Measurements from ENCODE around the gene ANXA8. TPM values are rescaled to one million over a fixed set of nuclear protein-coding genes. Genes with fewer than 3 reads are reported as not detected.
"Not testable (repeated sequence)": the region's sequence is repeated elsewhere in the genome, so short reads cannot be mapped to it uniquely, and the experiment has no call there.

The ANXA8 gene
- total and polyA plus RNA-seq, 4 donors = 0.68 to 19.7 (median 13.1) TPM

DNA sequence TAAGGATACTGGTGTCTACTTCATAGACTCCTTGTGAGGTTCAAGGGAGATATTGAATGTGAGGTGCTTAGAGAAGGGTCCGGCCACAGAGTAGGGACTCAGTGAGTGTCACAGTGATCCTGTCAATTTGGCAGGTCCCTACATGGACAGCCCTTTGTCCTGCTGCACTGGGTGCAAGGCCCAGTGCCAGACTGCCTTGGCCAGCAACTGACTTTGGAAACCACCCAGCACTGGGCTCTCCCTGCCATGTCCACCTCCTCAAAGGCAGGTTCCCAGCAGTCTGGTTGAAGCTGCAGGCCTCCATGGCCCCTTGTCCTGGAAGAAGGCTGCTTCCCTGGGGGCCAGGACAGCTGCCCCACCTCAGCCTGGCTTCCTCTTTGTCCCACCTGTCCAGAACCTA, 1.5 kb downstream of the ANXA8 start:
- no CpG with 5 or more reads among the region's 1 CpG for WGBS, 2 donors
- DNase-seq; ATAC-seq (ENCODE audit: insufficient read depth, low FRiP score); H3K9me3 ChIP-seq (ENCODE audit: control insufficient read depth in 4 of 4, insufficient read depth in 3 of 4, low read length in 3 of 4); H3K27me3 ChIP-seq (ENCODE audit: control insufficient read depth in 3 of 3, insufficient read depth in 3 of 3, low read length in 2 of 3); H3K9ac ChIP-seq (ENCODE audit: insufficient read depth in 1 of 2, low read length in 2 of 2); H3K4me3 ChIP-seq; H3K27ac ChIP-seq (ENCODE audit: low read depth in 1 of 2, low read length in 1 of 2); H3K4me1 ChIP-seq (ENCODE audit: control insufficient read depth in 5 of 5, insufficient read depth in 5 of 5, low read length in 5 of 5); H3K36me3 ChIP-seq (ENCODE audit: control insufficient read depth in 4 of 4, insufficient read depth in 4 of 4, low read length in 4 of 4): not testable (repeated sequence)

DNA sequence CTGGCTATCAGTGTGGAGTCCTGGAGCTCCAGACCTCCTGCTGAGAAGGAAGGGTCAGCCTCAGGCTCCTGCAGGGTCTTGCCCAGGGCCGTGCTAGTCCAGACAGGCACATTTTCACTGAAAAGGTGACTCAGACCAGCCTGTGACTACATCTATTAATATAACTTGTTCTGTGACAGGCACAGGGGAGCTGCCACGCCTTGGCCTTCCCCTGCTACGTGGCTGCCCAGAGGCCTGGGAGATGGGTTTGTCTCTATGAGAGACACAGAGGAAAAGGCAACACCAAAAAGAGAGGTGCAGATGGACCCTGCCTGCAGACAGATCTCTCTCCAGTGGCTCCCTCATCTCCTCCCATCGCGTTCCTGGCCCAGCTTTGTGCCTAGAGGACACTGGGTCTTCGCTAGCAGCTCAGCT, 2.1 kb downstream of the ANXA8 start:
- not testable (repeated sequence) for DNase-seq; ATAC-seq (ENCODE audit: insufficient read depth, low FRiP score); H3K36me3 ChIP-seq (ENCODE audit: control insufficient read depth in 4 of 4, insufficient read depth in 4 of 4, low read length in 4 of 4); H3K27ac ChIP-seq (ENCODE audit: low read depth in 1 of 2, low read length in 1 of 2); H3K4me3 ChIP-seq; H3K9me3 ChIP-seq (ENCODE audit: control insufficient read depth in 4 of 4, insufficient read depth in 3 of 4, low read length in 3 of 4); H3K9ac ChIP-seq (ENCODE audit: insufficient read depth in 1 of 2, low read length in 2 of 2); H3K4me1 ChIP-seq (ENCODE audit: control insufficient read depth in 5 of 5, insufficient read depth in 5 of 5, low read length in 5 of 5); H3K27me3 ChIP-seq (ENCODE audit: control insufficient read depth in 3 of 3, insufficient read depth in 3 of 3, low read length in 2 of 3)
- WGBS, 2 donors = 87 to 98% methylated on average over 5 of the region's 6 CpGs

DNA sequence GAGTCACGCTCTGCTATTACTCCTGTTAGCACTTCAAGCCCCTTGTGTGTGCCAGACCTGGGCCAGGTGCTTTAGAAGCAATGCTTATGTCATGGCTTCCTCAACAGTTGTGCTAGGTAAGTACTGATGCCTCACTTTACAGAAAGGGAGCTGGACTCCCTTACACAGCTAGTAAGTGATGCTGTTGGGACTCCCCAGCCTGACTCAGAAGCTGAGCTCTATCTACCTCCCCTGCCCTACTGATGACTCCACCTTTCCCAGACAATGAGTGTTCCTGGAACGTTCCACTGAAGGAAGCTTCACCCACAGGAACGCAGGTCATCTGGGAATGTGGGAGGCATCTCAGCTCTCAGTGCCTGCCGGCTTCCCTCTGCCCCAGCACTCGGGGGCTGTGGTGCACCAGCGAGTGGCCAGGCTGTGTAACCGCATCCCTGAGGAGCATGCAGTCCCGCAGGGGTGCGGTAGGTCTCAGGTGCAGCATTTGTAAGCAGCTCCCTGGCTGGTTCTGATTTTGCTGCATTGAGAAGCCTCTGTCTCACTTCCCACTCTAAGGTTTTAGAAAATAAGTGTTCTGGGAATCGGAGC, 2.6 kb downstream of the ANXA8 start:
- 70 to 84% methylated on average over 7 to 8 of the region's 10 CpGs for WGBS, 2 donors
- H3K4me3 ChIP-seq; H3K9me3 ChIP-seq (ENCODE audit: control insufficient read depth in 4 of 4, insufficient read depth in 3 of 4, low read length in 3 of 4); H3K9ac ChIP-seq (ENCODE audit: insufficient read depth in 1 of 2, low read length in 2 of 2); H3K36me3 ChIP-seq (ENCODE audit: control insufficient read depth in 4 of 4, insufficient read depth in 4 of 4, low read length in 4 of 4); H3K27ac ChIP-seq (ENCODE audit: low read depth in 1 of 2, low read length in 1 of 2); H3K27me3 ChIP-seq (ENCODE audit: control insufficient read depth in 3 of 3, insufficient read depth in 3 of 3, low read length in 2 of 3); DNase-seq; H3K4me1 ChIP-seq (ENCODE audit: control insufficient read depth in 5 of 5, insufficient read depth in 5 of 5, low read length in 5 of 5): not testable (repeated sequence)
- peak; percentile 76 for ATAC-seq (ENCODE audit: insufficient read depth, low FRiP score)

DNA sequence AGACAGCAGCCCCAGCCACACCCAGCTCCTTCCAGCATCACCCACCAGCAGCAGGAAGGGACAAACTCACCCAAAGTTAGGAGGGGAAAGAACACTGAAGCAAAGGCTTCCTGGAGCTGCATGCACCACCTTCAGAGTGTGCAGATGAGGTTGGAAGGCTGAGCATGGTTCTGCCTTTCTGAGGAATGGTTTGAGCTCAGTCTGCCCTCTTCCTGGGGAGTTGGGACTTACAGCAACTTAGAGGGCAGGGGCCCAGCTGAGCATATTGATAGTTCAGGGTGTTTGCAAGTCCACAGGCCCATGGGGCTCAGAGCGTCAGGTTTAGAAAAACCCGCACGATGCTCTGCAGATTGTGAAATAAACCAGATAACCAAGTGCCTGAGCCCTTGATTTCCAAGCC, 3.8 kb downstream of the ANXA8 start:
- not testable (repeated sequence) for H3K9ac ChIP-seq (ENCODE audit: insufficient read depth in 1 of 2, low read length in 2 of 2); DNase-seq; H3K4me3 ChIP-seq; ATAC-seq (ENCODE audit: insufficient read depth, low FRiP score); H3K27ac ChIP-seq (ENCODE audit: low read depth in 1 of 2, low read length in 1 of 2); H3K36me3 ChIP-seq (ENCODE audit: control insufficient read depth in 4 of 4, insufficient read depth in 4 of 4, low read length in 4 of 4); H3K4me1 ChIP-seq (ENCODE audit: control insufficient read depth in 5 of 5, insufficient read depth in 5 of 5, low read length in 5 of 5); H3K27me3 ChIP-seq (ENCODE audit: control insufficient read depth in 3 of 3, insufficient read depth in 3 of 3, low read length in 2 of 3); H3K9me3 ChIP-seq (ENCODE audit: control insufficient read depth in 4 of 4, insufficient read depth in 3 of 4, low read length in 3 of 4)
- WGBS, 2 donors = no CpG with 5 or more reads among the region's 3 CpGs

DNA sequence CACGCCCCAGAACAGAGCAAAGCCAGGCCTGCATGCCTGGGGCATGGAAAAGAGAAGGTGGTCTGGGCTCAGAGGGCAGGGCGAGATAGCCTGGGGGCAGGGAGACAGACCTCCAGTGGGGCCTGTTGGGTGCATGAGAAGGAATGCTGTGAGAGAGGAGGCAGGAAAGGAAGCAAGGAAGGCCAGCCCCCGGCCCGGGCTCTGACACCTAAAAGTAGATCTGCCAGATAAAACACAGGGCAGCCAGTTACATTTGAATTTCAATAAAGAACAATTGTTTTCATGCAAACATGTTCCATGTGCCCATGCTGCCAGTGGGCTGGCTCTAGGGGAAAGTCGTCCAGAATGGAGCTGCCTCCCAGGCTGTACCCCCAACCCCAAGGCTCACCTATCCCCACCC, 5.8 kb downstream of the ANXA8 start:
- not testable (repeated sequence) for H3K27ac ChIP-seq (ENCODE audit: low read depth in 1 of 2, low read length in 1 of 2); DNase-seq; H3K36me3 ChIP-seq (ENCODE audit: control insufficient read depth in 4 of 4, insufficient read depth in 4 of 4, low read length in 4 of 4); ATAC-seq (ENCODE audit: insufficient read depth, low FRiP score); H3K9ac ChIP-seq (ENCODE audit: insufficient read depth in 1 of 2, low read length in 2 of 2); H3K9me3 ChIP-seq (ENCODE audit: control insufficient read depth in 4 of 4, insufficient read depth in 3 of 4, low read length in 3 of 4); H3K4me1 ChIP-seq (ENCODE audit: control insufficient read depth in 5 of 5, insufficient read depth in 5 of 5, low read length in 5 of 5); H3K4me3 ChIP-seq; H3K27me3 ChIP-seq (ENCODE audit: control insufficient read depth in 3 of 3, insufficient read depth in 3 of 3, low read length in 2 of 3)
- WGBS, 2 donors = 60 to 63% methylated on average over 3 to 4 of the region's 5 CpGs

DNA sequence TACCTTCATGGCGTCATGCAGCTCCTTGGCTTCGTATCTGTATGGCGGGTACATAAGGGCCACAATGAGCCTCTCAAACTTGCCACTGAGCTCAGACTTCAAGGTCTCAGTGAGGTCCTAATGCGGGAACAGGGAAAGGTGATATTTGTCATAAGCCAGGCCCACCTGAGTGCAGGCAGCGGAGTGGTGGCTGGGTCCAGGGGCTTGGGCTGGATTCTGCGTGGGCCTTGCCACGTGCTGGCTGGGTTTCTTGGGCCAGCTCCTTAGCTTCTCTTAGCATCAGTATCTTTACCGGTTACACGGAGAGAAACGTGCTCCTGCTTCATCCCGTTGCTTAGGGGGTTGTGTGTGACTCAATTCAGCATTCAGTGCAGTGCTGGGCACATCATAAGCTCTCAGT, 6.8 kb downstream of the ANXA8 start:
- not testable (repeated sequence) for H3K9me3 ChIP-seq (ENCODE audit: control insufficient read depth in 4 of 4, insufficient read depth in 3 of 4, low read length in 3 of 4); H3K9ac ChIP-seq (ENCODE audit: insufficient read depth in 1 of 2, low read length in 2 of 2); H3K36me3 ChIP-seq (ENCODE audit: control insufficient read depth in 4 of 4, insufficient read depth in 4 of 4, low read length in 4 of 4); DNase-seq; H3K27me3 ChIP-seq (ENCODE audit: control insufficient read depth in 3 of 3, insufficient read depth in 3 of 3, low read length in 2 of 3); H3K4me3 ChIP-seq; ATAC-seq (ENCODE audit: insufficient read depth, low FRiP score); H3K4me1 ChIP-seq (ENCODE audit: control insufficient read depth in 5 of 5, insufficient read depth in 5 of 5, low read length in 5 of 5); H3K27ac ChIP-seq (ENCODE audit: low read depth in 1 of 2, low read length in 1 of 2)
- 96 to 97% methylated on average over 7 to 9 of the region's 11 CpGs for WGBS, 2 donors

DNA sequence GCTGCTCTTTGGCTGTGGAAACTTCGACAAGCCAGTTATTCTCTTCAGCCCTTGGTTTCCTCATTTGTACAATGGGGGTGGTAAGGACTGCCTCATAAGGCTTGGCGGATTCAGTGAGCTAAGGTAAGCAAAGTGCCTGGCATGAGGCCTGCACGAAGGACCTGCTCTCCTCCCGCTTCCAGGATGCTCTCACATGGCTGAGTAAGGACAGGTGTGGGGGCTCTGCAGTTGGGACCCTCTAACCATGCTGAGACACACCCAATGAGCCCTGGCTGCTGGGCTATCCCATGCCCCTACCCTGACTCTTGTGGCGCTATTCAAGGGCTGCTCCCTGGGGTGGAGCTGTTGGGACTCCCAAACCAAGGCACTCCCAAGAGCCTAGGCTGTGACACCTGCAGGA, 8.8 kb downstream of the ANXA8 start:
- DNase-seq = peak in 1 of 3 donors; percentile 10
- H3K4me1 ChIP-seq (ENCODE audit: control insufficient read depth in 5 of 5, insufficient read depth in 5 of 5, low read length in 5 of 5); H3K4me3 ChIP-seq; H3K36me3 ChIP-seq (ENCODE audit: control insufficient read depth in 4 of 4, insufficient read depth in 4 of 4, low read length in 4 of 4); H3K9ac ChIP-seq (ENCODE audit: insufficient read depth in 1 of 2, low read length in 2 of 2); ATAC-seq (ENCODE audit: insufficient read depth, low FRiP score); H3K27ac ChIP-seq (ENCODE audit: low read depth in 1 of 2, low read length in 1 of 2); H3K9me3 ChIP-seq (ENCODE audit: control insufficient read depth in 4 of 4, insufficient read depth in 3 of 4, low read length in 3 of 4); H3K27me3 ChIP-seq (ENCODE audit: control insufficient read depth in 3 of 3, insufficient read depth in 3 of 3, low read length in 2 of 3): not testable (repeated sequence)
- 82 to 91% methylated on average over 5 of the region's 5 CpGs for WGBS, 2 donors

DNA sequence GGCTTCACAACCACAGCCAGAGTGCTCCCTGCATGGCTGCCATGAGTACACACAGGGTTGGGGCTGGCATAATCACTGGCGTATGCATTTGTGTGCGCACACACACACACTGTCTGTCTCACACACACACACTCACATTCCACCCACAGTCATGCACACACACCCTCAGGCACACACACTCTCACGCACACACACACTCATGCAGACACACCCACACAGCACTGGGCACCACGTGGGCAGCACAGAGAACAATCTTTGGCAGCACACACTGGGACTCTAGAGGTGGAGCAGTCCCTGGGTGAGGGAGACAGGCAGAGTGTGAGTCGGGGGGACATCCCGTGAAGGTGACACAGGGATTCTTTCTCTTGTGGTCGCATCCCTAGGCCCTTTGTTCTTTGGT, 10.4 kb downstream of the ANXA8 start:
- not testable (repeated sequence) for H3K27me3 ChIP-seq (ENCODE audit: control insufficient read depth in 3 of 3, insufficient read depth in 3 of 3, low read length in 2 of 3); H3K9ac ChIP-seq (ENCODE audit: insufficient read depth in 1 of 2, low read length in 2 of 2); H3K4me3 ChIP-seq; H3K9me3 ChIP-seq (ENCODE audit: control insufficient read depth in 4 of 4, insufficient read depth in 3 of 4, low read length in 3 of 4); ATAC-seq (ENCODE audit: insufficient read depth, low FRiP score); H3K4me1 ChIP-seq (ENCODE audit: control insufficient read depth in 5 of 5, insufficient read depth in 5 of 5, low read length in 5 of 5); DNase-seq; H3K27ac ChIP-seq (ENCODE audit: low read depth in 1 of 2, low read length in 1 of 2); H3K36me3 ChIP-seq (ENCODE audit: control insufficient read depth in 4 of 4, insufficient read depth in 4 of 4, low read length in 4 of 4)
- no CpG with 5 or more reads among the region's 7 CpGs for WGBS, 2 donors
